GM18526 (cell line): ENCODE data around the gene PIK3R6.

Experiments
- POLR2A ChIP-seq: IDR thresholded peaks from 3 replicates; pipeline ENCODE4 v1.6.1; 2011; ENCODE audit not compliant: insufficient read length; ENCODE audit errors: extremely low read depth

PIK3R6 gene

GRCh38 chr17:8789743-8790142 is 77.7 kb downstream of the PIK3R6 start:
- no peak for TF ChIP-seq POLR2A

GRCh38 chr17:8788998-8789397 is 78.5 kb downstream of the PIK3R6 start:
- TF ChIP-seq POLR2A: no peak

GRCh38 chr17:8785547-8786413 is 81.7 kb downstream of the PIK3R6 start:
- TF ChIP-seq POLR2A: no peak

- TF ChIP-seq POLR2A: no peak
Measured at GRCh38 chr17:8782176-8782575, 85.3 kb downstream of the PIK3R6 start.

GRCh38 chr17:8781776-8782175 is 85.7 kb downstream of the PIK3R6 start:
- no peak for TF ChIP-seq POLR2A

GRCh38 chr17:8776881-8777280 is 90.6 kb downstream of the PIK3R6 start:
- TF ChIP-seq POLR2A: no peak

GRCh38 chr17:8776248-8776647 is 91.2 kb downstream of the PIK3R6 start:
- no peak for TF ChIP-seq POLR2A

GRCh38 chr17:8766731-8767130 is 100.7 kb downstream of the PIK3R6 start:
- TF ChIP-seq POLR2A: no peak

- TF ChIP-seq POLR2A: no peak
Measured at GRCh38 chr17:8762012-8762411, 105.5 kb downstream of the PIK3R6 start.

GRCh38 chr17:8758137-8758596 is 109.3 kb downstream of the PIK3R6 start, which contains the start of gene SPDYE4:
Gene SPDYE4, minus strand, starts transcription at chr17:8758546. Its CDS starts 164 bp downstream, at chr17:8758382.
- no peak for TF ChIP-seq POLR2A

- no peak for TF ChIP-seq POLR2A
Measured at GRCh38 chr17:8757189-8757588, 110.3 kb downstream of the PIK3R6 start.

GRCh38 chr17:8755590-8756255 is 111.8 kb downstream of the PIK3R6 start:
- TF ChIP-seq POLR2A: no peak

GRCh38 chr17:8754890-8755289 is 112.6 kb downstream of the PIK3R6 start:
- no peak for TF ChIP-seq POLR2A

GRCh38 chr17:8753976-8754440 is 113.5 kb downstream of the PIK3R6 start:
- TF ChIP-seq POLR2A: no peak

- TF ChIP-seq POLR2A: no peak
Measured at GRCh38 chr17:8753136-8753975, 114.1 kb downstream of the PIK3R6 start.
